NCI-H345 (cell line): ENCODE data around the gene TNFAIP8.

Experiments
- DNase-seq: peaks from one replicate; lab custom pipeline; 2025; lab: John Stamatoyannopoulos, UW

TNFAIP8 gene

GRCh38 chr5:119329666-119330065 lies 26.2 kb upstream of the TNFAIP8 start:
- no peak for DNase-seq

GRCh38 chr5:119330367-119331183 lies 25.2 kb upstream of the TNFAIP8 start:
- DNase-seq = no peak

GRCh38 chr5:119331566-119332095 lies 24.2 kb upstream of the TNFAIP8 start:
- no peak for DNase-seq

- no peak for DNase-seq
These were observed 23.6 kb upstream of the TNFAIP8 start for GRCh38 chr5:119332208-119332607.

- DNase-seq = no peak
These were observed 22.8 kb upstream of the TNFAIP8 start for GRCh38 chr5:119332978-119333401.

- DNase-seq = no peak
These were observed 22.4 kb upstream of the TNFAIP8 start for GRCh38 chr5:119333421-119333851.

- no peak for DNase-seq
These were observed 20.6 kb upstream of the TNFAIP8 start for GRCh38 chr5:119335261-119335677.

GRCh38 chr5:119336262-119336661 lies 19.6 kb upstream of the TNFAIP8 start:
- DNase-seq = no peak

- no peak for DNase-seq
These were observed 18.8 kb upstream of the TNFAIP8 start for GRCh38 chr5:119336845-119337580.

- no peak for DNase-seq
These were observed 17.4 kb upstream of the TNFAIP8 start for GRCh38 chr5:119338326-119338946.

- DNase-seq = no peak
These were observed 16.5 kb upstream of the TNFAIP8 start for GRCh38 chr5:119339344-119339743.

- no peak for DNase-seq
These were observed 15.9 kb upstream of the TNFAIP8 start for GRCh38 chr5:119339965-119340364.

- DNase-seq = no peak
These were observed 15.1 kb upstream of the TNFAIP8 start for GRCh38 chr5:119340597-119341218.

- no peak for DNase-seq
These were observed 14.1 kb upstream of the TNFAIP8 start for GRCh38 chr5:119341452-119342349.

GRCh38 chr5:119342406-119342805 lies 13.4 kb upstream of the TNFAIP8 start:
- DNase-seq = no peak

GRCh38 chr5:119343052-119343451 lies 12.8 kb upstream of the TNFAIP8 start:
- no peak for DNase-seq

GRCh38 chr5:119343766-119344165 lies 12.1 kb upstream of the TNFAIP8 start:
- DNase-seq = no peak

GRCh38 chr5:119344231-119344630 lies 11.6 kb upstream of the TNFAIP8 start:
- DNase-seq = no peak

- no peak for DNase-seq
These were observed 10.0 kb upstream of the TNFAIP8 start for GRCh38 chr5:119345861-119346260.

- DNase-seq = no peak
These were observed 9.4 kb upstream of the TNFAIP8 start for GRCh38 chr5:119346394-119346793.

- DNase-seq = peak; percentile 54
These were observed 8.2 kb upstream of the TNFAIP8 start for GRCh38 chr5:119347574-119347973.
